WTC11 (cell line): Measurements from ENCODE around the gene CMC2.

ENCODE experiments used
- CREB1 ChIP-seq: sonication (generic); formaldehyde crosslinking; IDR thresholded peaks from 2 replicates; pipeline ENCODE4 v1.8.0; 2023; ENCODE audit warnings: mild to moderate bottlenecking, missing genetic modification reagents
- CTCF ChIP-seq: fragments of 200-600 bp; IDR thresholded peaks from 2 replicates; pipeline ENCODE4 v1.8.0; 2022; ENCODE audit warnings: antibody characterized with exemption
- E2F4 ChIP-seq: sonication (generic); formaldehyde crosslinking; IDR thresholded peaks from 2 replicates; pipeline ENCODE4 v1.8.1; 2022; ENCODE audit warnings: low read depth, mild to moderate bottlenecking, moderate library complexity, missing genetic modification reagents, borderline replicate concordance
- PRRX2 ChIP-seq: fragments of 250-450 bp; sonication (Bioruptor Pico); IDR thresholded peaks from 2 replicates; pipeline ENCODE4 v1.8.0; 2021; ENCODE audit warnings: mild to moderate bottlenecking
- SP1 ChIP-seq: sonication (generic); formaldehyde crosslinking; conservative IDR thresholded peaks from 2 replicates; pipeline ENCODE4 v1.8.1; 2022; ENCODE audit warnings: missing genetic modification reagents
- USF2 ChIP-seq: sonication (generic); formaldehyde crosslinking; IDR thresholded peaks from 2 replicates; pipeline ENCODE4 v1.8.1; 2023; ENCODE audit warnings: mild to moderate bottlenecking, missing genetic modification reagents, moderate library complexity
- ZNF423 ChIP-seq: fragments of 250-450 bp; sonication (Bioruptor Pico); IDR thresholded peaks from 2 replicates; pipeline ENCODE4 v2.1.2; 2022; ENCODE audit warnings: mild to moderate bottlenecking, moderate library complexity
- TF ChIP-seq, protein P1 (sequence below): sonication (generic); formaldehyde crosslinking; IDR thresholded peaks from 2 replicates; pipeline ENCODE4 v1.8.0; 2022; ENCODE audit warnings: missing genetic modification reagents

DNA sequence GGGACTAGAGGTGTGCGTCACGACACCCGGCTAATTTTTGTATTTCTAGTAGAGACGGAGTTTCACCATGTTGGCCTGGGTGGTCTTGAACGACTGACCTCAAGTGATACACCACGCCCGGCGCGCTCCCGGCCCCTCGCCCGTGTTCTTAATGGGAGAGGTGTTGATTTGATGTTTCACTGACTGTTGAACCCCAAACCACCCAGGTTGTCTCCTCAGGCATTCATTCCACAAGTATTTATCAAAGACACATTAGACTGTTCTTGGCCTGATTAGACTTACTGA lies 1.8 kb upstream of the CMC2 start:
- TF ChIP-seq ZNF423 (no peak), CTCF (no peak), CREB1 (CRISPR knock-in tag) (no peak), SP1 (CRISPR knock-in tag) (no peak), E2F4 (CRISPR knock-in tag) (no peak), USF2 (CRISPR knock-in tag) (no peak), PRRX2 (CRISPR knock-in tag) (no peak)
- TF ChIP-seq, protein P1, sequence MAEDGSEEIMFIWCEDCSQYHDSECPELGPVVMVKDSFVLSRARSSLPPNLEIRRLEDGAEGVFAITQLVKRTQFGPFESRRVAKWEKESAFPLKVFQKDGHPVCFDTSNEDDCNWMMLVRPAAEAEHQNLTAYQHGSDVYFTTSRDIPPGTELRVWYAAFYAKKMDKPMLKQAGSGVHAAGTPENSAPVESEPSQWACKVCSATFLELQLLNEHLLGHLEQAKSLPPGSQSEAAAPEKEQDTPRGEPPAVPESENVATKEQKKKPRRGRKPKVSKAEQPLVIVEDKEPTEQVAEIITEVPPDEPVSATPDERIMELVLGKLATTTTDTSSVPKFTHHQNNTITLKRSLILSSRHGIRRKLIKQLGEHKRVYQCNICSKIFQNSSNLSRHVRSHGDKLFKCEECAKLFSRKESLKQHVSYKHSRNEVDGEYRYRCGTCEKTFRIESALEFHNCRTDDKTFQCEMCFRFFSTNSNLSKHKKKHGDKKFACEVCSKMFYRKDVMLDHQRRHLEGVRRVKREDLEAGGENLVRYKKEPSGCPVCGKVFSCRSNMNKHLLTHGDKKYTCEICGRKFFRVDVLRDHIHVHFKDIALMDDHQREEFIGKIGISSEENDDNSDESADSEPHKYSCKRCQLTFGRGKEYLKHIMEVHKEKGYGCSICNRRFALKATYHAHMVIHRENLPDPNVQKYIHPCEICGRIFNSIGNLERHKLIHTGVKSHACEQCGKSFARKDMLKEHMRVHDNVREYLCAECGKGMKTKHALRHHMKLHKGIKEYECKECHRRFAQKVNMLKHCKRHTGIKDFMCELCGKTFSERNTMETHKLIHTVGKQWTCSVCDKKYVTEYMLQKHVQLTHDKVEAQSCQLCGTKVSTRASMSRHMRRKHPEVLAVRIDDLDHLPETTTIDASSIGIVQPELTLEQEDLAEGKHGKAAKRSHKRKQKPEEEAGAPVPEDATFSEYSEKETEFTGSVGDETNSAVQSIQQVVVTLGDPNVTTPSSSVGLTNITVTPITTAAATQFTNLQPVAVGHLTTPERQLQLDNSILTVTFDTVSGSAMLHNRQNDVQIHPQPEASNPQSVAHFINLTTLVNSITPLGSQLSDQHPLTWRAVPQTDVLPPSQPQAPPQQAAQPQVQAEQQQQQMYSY: no peak
